Measurements from ENCODE around the gene WDR72. TPM values are rescaled to one million over a fixed set of nuclear protein-coding genes. Genes with fewer than 3 reads are reported as not detected.
"Not testable (repeated sequence)": the region's sequence is repeated elsewhere in the genome, so short reads cannot be mapped to it uniquely, and the experiment has no call there.

Gene WDR72
- total RNA-seq, 1 donor from 2014 or later, result 0.59 TPM

DNA sequence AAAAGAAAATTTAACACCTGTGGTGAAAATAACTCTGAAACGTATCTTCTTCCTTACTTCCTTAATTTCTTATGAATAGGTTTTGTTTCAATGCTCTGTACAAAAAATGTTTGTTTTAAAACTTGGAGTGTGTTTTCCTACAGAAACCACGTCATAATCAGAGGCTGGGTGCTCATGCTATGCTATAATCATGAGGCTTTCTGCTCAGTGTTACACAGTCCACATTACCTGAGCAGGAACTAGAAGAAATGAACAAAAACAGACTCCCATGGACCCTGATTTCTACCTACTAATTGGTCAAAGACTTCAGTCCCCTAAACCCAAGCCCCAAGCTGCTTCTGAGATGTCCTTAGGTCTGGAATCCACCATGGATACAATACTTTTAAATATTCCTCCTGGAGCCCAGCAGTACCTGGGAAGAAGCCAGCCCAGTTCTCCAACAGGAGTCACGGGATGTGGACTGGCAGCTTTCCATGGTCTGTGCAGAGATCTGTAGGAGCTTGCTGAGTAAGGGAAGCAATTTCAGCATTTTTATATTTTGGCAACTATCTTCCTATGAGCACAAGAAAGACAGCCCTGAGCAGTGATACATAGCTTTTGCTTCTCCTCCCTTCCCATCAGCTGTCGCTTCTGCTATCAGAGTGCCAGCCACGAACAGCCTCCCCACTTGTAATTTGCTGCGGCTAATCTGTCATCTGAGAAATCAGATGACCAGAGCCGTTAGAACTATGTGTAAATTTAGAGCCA, 65.6 kb downstream of the WDR72 start:
- Mint-ChIP-seq H3K36me3 (ENCODE audit: low read depth, unreplicated experiment) (no peaks in the 10 kb centered on the region), H3K27me3 (ENCODE audit: unreplicated experiment) (no peaks in the 10 kb centered on the region), H3K27ac (ENCODE audit: unreplicated experiment) (no peak overlapping the region), H3K9me3 (ENCODE audit: unreplicated experiment) (no peaks in the 10 kb centered on the region), H3K4me3 (ENCODE audit: unreplicated experiment) (no peak overlapping the region), H3K4me1 (ENCODE audit: unreplicated experiment) (no peaks in the 10 kb centered on the region)
- no peak for DNase-seq (ENCODE audit: low spot score)
- TF ChIP-seq, protein P1, sequence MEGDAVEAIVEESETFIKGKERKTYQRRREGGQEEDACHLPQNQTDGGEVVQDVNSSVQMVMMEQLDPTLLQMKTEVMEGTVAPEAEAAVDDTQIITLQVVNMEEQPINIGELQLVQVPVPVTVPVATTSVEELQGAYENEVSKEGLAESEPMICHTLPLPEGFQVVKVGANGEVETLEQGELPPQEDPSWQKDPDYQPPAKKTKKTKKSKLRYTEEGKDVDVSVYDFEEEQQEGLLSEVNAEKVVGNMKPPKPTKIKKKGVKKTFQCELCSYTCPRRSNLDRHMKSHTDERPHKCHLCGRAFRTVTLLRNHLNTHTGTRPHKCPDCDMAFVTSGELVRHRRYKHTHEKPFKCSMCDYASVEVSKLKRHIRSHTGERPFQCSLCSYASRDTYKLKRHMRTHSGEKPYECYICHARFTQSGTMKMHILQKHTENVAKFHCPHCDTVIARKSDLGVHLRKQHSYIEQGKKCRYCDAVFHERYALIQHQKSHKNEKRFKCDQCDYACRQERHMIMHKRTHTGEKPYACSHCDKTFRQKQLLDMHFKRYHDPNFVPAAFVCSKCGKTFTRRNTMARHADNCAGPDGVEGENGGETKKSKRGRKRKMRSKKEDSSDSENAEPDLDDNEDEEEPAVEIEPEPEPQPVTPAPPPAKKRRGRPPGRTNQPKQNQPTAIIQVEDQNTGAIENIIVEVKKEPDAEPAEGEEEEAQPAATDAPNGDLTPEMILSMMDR (IDR thresholded peaks at IDR 0.05; ENCODE audit: unreplicated experiment), result no peak

DNA sequence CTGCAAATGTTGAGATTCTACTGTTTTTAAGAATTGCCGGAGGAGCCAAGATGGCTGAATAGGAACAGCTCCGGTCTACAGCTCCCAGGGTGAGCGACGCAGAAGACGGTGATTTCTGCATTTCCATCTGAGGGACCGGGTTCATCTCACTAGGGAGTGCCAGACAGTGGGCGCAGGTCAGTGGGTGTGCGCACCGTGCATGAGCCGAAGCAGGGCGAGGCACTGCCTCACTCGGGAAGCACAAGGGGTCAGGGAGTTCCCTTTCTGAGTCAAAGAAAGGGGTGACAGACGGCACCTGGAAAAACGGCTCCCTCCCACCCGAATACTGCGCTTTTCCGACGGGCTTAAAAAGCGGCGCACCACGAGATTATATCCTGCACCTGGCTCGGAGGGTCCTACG, 75.3 kb downstream of the WDR72 start:
- not testable (repeated sequence) for H3K4me3 Mint-ChIP-seq (ENCODE audit: unreplicated experiment); H3K36me3 Mint-ChIP-seq (ENCODE audit: low read depth, unreplicated experiment); H3K27ac Mint-ChIP-seq (ENCODE audit: unreplicated experiment); H3K9me3 Mint-ChIP-seq (ENCODE audit: unreplicated experiment); H3K4me1 Mint-ChIP-seq (ENCODE audit: unreplicated experiment); DNase-seq (ENCODE audit: low spot score); H3K27me3 Mint-ChIP-seq (ENCODE audit: unreplicated experiment)

GRCh38 chr15:53681056-53681455, 78.4 kb downstream of the WDR72 start:
- Mint-ChIP-seq H3K9me3 (ENCODE audit: unreplicated experiment) (no peaks in the 10 kb centered on the region), H3K36me3 (ENCODE audit: low read depth, unreplicated experiment) (no peaks in the 10 kb centered on the region), H3K27me3 (ENCODE audit: unreplicated experiment) (no peaks in the 10 kb centered on the region), H3K4me3 (ENCODE audit: unreplicated experiment) (no peak overlapping the region), H3K4me1 (ENCODE audit: unreplicated experiment) (no peaks in the 10 kb centered on the region), H3K27ac (ENCODE audit: unreplicated experiment) (no peak overlapping the region)
- TF ChIP-seq, protein P1 (IDR thresholded peaks at IDR 0.05; ENCODE audit: unreplicated experiment), result no peak
- DNase-seq (ENCODE audit: low spot score), result no peak

GRCh38 chr15:53675832-53676231, 83.6 kb downstream of the WDR72 start:
- H3K4me3 Mint-ChIP-seq (ENCODE audit: unreplicated experiment), result no peak overlapping the region
- no peaks in the 10 kb centered on the region for H3K27me3 Mint-ChIP-seq (ENCODE audit: unreplicated experiment)
- no peaks in the 10 kb centered on the region for H3K4me1 Mint-ChIP-seq (ENCODE audit: unreplicated experiment)
- DNase-seq (ENCODE audit: low spot score), result no peak
- H3K36me3 Mint-ChIP-seq (ENCODE audit: low read depth, unreplicated experiment), result no peaks in the 10 kb centered on the region
- H3K27ac Mint-ChIP-seq (ENCODE audit: unreplicated experiment), result no peak overlapping the region
- TF ChIP-seq, protein P1 (IDR thresholded peaks at IDR 0.05; ENCODE audit: unreplicated experiment), result no peak
- no peaks in the 10 kb centered on the region for H3K9me3 Mint-ChIP-seq (ENCODE audit: unreplicated experiment)

GRCh38 chr15:53671545-53671944, 87.9 kb downstream of the WDR72 start:
- no peak overlapping the region for H3K4me3 Mint-ChIP-seq (ENCODE audit: unreplicated experiment)
- TF ChIP-seq, protein P1 (IDR thresholded peaks at IDR 0.05; ENCODE audit: unreplicated experiment), result no peak
- no peak overlapping the region for H3K27ac Mint-ChIP-seq (ENCODE audit: unreplicated experiment)
- no peaks in the 10 kb centered on the region for H3K27me3 Mint-ChIP-seq (ENCODE audit: unreplicated experiment)
- no peaks in the 10 kb centered on the region for H3K9me3 Mint-ChIP-seq (ENCODE audit: unreplicated experiment)
- H3K36me3 Mint-ChIP-seq (ENCODE audit: low read depth, unreplicated experiment), result no peaks in the 10 kb centered on the region
- no peaks in the 10 kb centered on the region for H3K4me1 Mint-ChIP-seq (ENCODE audit: unreplicated experiment)
- DNase-seq (ENCODE audit: low spot score), result no peak

All from endothelial cell (in vitro differentiated cells).